ENCODE measurements around the gene FBF1. TPM values are rescaled to one million over a fixed set of nuclear protein-coding genes. Genes with fewer than 3 reads are reported as not detected.

The FBF1 gene
- total and polyA plus RNA-seq, 8 donors: 7.3 to 13.1 (median 9.0) TPM

DNA sequence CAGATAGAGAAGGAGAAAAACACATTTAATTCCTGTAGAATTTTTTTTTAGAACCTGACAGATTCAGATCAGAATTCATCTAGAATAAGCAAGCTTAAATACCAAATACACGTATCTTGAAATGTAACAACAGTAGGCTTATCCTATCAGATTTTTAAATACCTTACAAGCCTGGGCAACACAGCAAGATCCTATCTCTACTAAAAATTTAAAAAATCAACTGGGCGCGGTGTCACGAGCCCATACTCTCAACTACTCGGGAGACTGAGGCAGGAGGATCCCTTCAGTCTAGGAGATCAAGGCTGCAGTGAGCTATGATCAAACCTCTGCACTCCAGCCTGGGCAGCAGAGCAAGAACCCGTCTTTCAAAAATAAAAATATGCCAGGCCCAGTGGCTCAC lies 24.6 kb upstream of the FBF1 start:
- ATAC-seq (no peak), DNase-seq (no peak)
- Histone ChIP-seq H3K36me3 (peaks cover 0 to 34% of the 10 kb centered on the region in 2 donors), H3K27ac (no peak overlapping the region), H3K4me3 (no peak overlapping the region), H3K4me1 (peaks cover 0 to 33% of the 10 kb centered on the region in 2 donors), H3K9me3 (no peaks in the 10 kb centered on the region), H3K27me3 (no peaks in the 10 kb centered on the region)
- intact Hi-C loops (cut with DNase I): no loop called here
- no peak for TF ChIP-seq CTCF (IDR thresholded peaks at IDR 0.05)

- DNase-seq (no peak), ATAC-seq (no peak)
- no peak for TF ChIP-seq CTCF (IDR thresholded peaks at IDR 0.05)
- Histone ChIP-seq H3K4me1 (peaks cover 0 to 22% of the 10 kb centered on the region in 2 donors), H3K9me3 (no peaks in the 10 kb centered on the region), H3K36me3 (peaks cover 0 to 50% of the 10 kb centered on the region in 2 donors), H3K27me3 (no peaks in the 10 kb centered on the region), H3K4me3 (no peak overlapping the region), H3K27ac (no peak overlapping the region)
- intact Hi-C loops (cut with DNase I): no loop called here
Observed at GRCh38 chr17:75959839-75960511, 19.1 kb upstream of the FBF1 start.

GRCh38 chr17:75959051-75959838 lies 18.4 kb upstream of the FBF1 start:
- Histone ChIP-seq H3K36me3 (peaks cover 0 to 57% of the 10 kb centered on the region in 2 donors), H3K9me3 (no peaks in the 10 kb centered on the region), H3K4me3 (no peak overlapping the region), H3K4me1 (peaks cover 0 to 22% of the 10 kb centered on the region in 2 donors), H3K27ac (no peak overlapping the region), H3K27me3 (no peaks in the 10 kb centered on the region)
- no peak for DNase-seq
- intact Hi-C loops (cut with DNase I): no loop called here
- no peak for TF ChIP-seq CTCF (IDR thresholded peaks at IDR 0.05)
- ATAC-seq: peak; percentile 53

DNA sequence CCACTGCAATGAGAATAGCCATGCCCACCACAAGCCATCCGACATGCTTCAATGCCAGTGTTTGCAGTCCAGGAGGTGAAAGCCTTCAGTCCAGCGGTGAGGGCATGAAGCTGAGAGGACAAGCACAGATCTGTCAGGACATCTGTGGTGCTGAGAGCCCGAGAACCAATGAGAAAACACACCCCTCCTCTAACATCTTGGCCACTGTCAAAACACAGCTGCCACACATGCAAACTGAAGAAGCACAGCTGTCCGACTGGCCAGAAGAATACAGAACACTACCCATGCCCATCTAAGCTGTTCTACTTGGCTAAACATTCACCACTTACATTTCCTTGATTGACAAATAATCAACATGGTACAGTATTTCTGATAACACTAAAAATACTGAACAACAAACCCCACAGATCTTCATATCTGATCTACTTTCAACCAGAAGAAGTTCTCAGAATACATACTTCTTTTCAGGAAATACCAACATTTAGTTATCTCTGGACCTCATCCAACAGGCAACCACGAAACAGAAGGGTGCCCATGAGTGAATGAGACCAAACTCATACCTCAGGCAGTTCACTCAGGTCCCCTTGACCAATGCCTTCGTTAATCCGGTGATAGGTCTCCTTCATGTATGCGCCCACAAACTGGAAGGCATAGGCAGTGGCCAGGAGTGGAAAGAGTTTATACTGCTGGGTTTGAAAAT lies 10.2 kb upstream of the FBF1 start:
- intact Hi-C loops (cut with DNase I): no loop called here
- peak in 2 of 4 donors; percentile 36 to 53 for DNase-seq
- no peak for TF ChIP-seq CTCF (IDR thresholded peaks at IDR 0.05)
- Histone ChIP-seq H3K27me3 (no peaks in the 10 kb centered on the region), H3K27ac (no peak overlapping the region), H3K36me3 (peaks cover 0 to 100% of the 10 kb centered on the region in 2 donors), H3K4me1 (no peaks in the 10 kb centered on the region), H3K9me3 (no peaks in the 10 kb centered on the region), H3K4me3 (no peak overlapping the region)
- peak; percentile 26 for ATAC-seq

- peaks cover 0 to 100% of the 10 kb centered on the region in 2 donors for H3K36me3 ChIP-seq
- intact Hi-C loops (cut with DNase I): no loop called here
- ATAC-seq (no peak), DNase-seq (no peak)
- no peaks in the 10 kb centered on the region for H3K9me3 ChIP-seq
- H3K27me3 ChIP-seq: no peaks in the 10 kb centered on the region
- H3K27ac ChIP-seq: no peak overlapping the region
- TF ChIP-seq CTCF (IDR thresholded peaks at IDR 0.05): no peak
- no peaks in the 10 kb centered on the region for H3K4me1 ChIP-seq
- no peak overlapping the region for H3K4me3 ChIP-seq
Observed at GRCh38 chr17:75950421-75950820, 9.6 kb upstream of the FBF1 start.
